ENCODE measurements around the gene PPP1R15B. TPM values are rescaled to one million over a fixed set of nuclear protein-coding genes. Genes with fewer than 3 reads are reported as not detected.
A peak's percentile ranks its signal among the peaks of the same experiment; 100 is the strongest.

The PPP1R15B gene
- total RNA-seq, 1 experiment from 2014 or later, result 45.9 TPM

- DNase-seq, result peak; percentile 93
- WGBS (ENCODE audit: extremely low coverage, insufficient read length, low lambda C conversion rate), result no CpG with 5 or more reads among the region's 11 CpGs
These were observed 34.9 kb upstream of the PPP1R15B start for GRCh38 chr1:204446413-204447111.

More at GRCh38 chr1:204446413-204447111, 34.9 kb upstream of the PPP1R15B start:
- H2BK12ac ChIP-seq (ENCODE audit: insufficient read length, low read depth, low read length), result no peak overlapping the region
- Mint-ChIP-seq H3K9me3 (no peaks in the 10 kb centered on the region), H3K27me3 (ENCODE audit: low read depth) (no peaks in the 10 kb centered on the region), H3K36me3 (ENCODE audit: insufficient read depth in 1 of 3, low read depth in 3 of 3) (peaks cover 16 to 41% (median 20%) of the 10 kb centered on the region in 3 experiments; a peak in 6 of 7 replicates), H3K27ac (peak overlapping the region in 2 of 3 experiments; percentile 78 to 83; a peak in 4 of 7 replicates), H3K4me3 (peak overlapping the region in 1 of 2 experiments; percentile 57; a peak in 2 of 5 replicates), H3K4me1 (peaks cover 16 to 25% of the 10 kb centered on the region in 2 experiments)
- H3K18ac ChIP-seq (ENCODE audit: insufficient read length, low read depth, low read length), result no peak overlapping the region
- H3K23ac ChIP-seq (ENCODE audit: insufficient read length, low read depth, low read length), result no peak overlapping the region
- H3K79me2 ChIP-seq (ENCODE audit: insufficient read depth, low read length), result no peaks in the 10 kb centered on the region
- no peaks in the 10 kb centered on the region for H3K27me3 ChIP-seq (ENCODE audit: insufficient read depth, low read length)
- no peak overlapping the region for H4K8ac ChIP-seq (replicated peaks; ENCODE audit: insufficient read length, low read depth, low read length)
- H4K91ac ChIP-seq (ENCODE audit: insufficient read length, low read depth, low read length), result no peak overlapping the region
- no peak overlapping the region for H3K27ac ChIP-seq (ENCODE audit: insufficient read length, low read depth, low read length)
- H3K4ac ChIP-seq (ENCODE audit: low read depth, low read length), result no peak overlapping the region
- no peaks in the 10 kb centered on the region for H3K79me1 ChIP-seq (ENCODE audit: insufficient read depth, low read depth, low read length, poor library complexity, severe bottlenecking)
- no peak overlapping the region for H3K4me2 ChIP-seq (ENCODE audit: insufficient read depth, insufficient read length, low read length)
- no peaks in the 10 kb centered on the region for H3K9me3 ChIP-seq (ENCODE audit: control insufficient read depth, low read depth, low read length)
- H3K14ac ChIP-seq (ENCODE audit: insufficient read depth, low read length), result no peak overlapping the region
- no peak overlapping the region for H3K9ac ChIP-seq (ENCODE audit: extremely low read depth, insufficient read length, low read length)
- no peak overlapping the region for H2BK5ac ChIP-seq (ENCODE audit: insufficient read length, low read length)
- no peaks in the 10 kb centered on the region for H3K23me2 ChIP-seq (ENCODE audit: insufficient read length, low read depth, low read length, poor library complexity, severe bottlenecking)
- no peak overlapping the region for H2AK5ac ChIP-seq (ENCODE audit: insufficient read length, low read length)
- peak; percentile 72 for TF ChIP-seq CTCF (conservative IDR thresholded peaks at IDR 0.05)
- H4K5ac ChIP-seq (ENCODE audit: insufficient read length, low read depth, low read length), result no peak overlapping the region
- H2BK20ac ChIP-seq (ENCODE audit: low read depth, low read length, poor library complexity, severe bottlenecking), result no peak overlapping the region
- H4K20me1 ChIP-seq (ENCODE audit: control insufficient read depth, insufficient read depth, insufficient read length), result no peaks in the 10 kb centered on the region
- H2BK15ac ChIP-seq (ENCODE audit: low read depth, low read length), result no peak overlapping the region
- no peaks in the 10 kb centered on the region; the same call in 1 of the 2 replicates for H3K4me1 ChIP-seq (ENCODE audit: insufficient read depth, low read length)
- no peak overlapping the region for H3K56ac ChIP-seq (ENCODE audit: insufficient read length, low read depth, low read length)
- no peak overlapping the region for H2BK120ac ChIP-seq (ENCODE audit: low read depth, low read length, poor library complexity, severe bottlenecking)
- H3T11ph ChIP-seq (ENCODE audit: low read length), result no peak overlapping the region
- no peak overlapping the region for H2AFZ ChIP-seq (ENCODE audit: low read length)
